HepG2 (cell line): ENCODE measurements around the gene PSRC1. TPM values are rescaled to one million over a fixed set of nuclear protein-coding genes. Genes with fewer than 3 reads are reported as not detected.

Experiments
- BCL3 ChIP-seq: sonication (generic); formaldehyde crosslinking; IDR thresholded peaks from 2 replicates; pipeline ENCODE4 v1.5.1; 2020; ENCODE audit warnings: mild to moderate bottlenecking, missing genetic modification reagents, moderate library complexity
- FOXA3 ChIP-seq: IDR thresholded peaks from 2 replicates; pipeline ENCODE4 v1.6.1; 2016; ENCODE audit warnings: missing genetic modification reagents, missing compliant biosample characterization
- GABPA ChIP-seq, 2 experiments: IDR thresholded peaks; 2 replicates each; pipeline ENCODE4 v1.6.1; 2011 to 2016; ENCODE audit warnings: low read depth in 2 of 2, low read length in 1 of 2, missing biosample characterization in 1 of 2, missing genetic modification characterization in 1 of 2
- KLF13 ChIP-seq: sonication (generic); formaldehyde crosslinking; IDR thresholded peaks from 2 replicates; pipeline ENCODE4 v1.4.0; 2020; ENCODE audit warnings: mild to moderate bottlenecking, missing genetic modification reagents
- NCOA5 ChIP-seq: sonication (generic); formaldehyde crosslinking; IDR thresholded peaks from 2 replicates; pipeline ENCODE4 v1.4.0; 2020; ENCODE audit warnings: missing genetic modification reagents
- NFE2L1 ChIP-seq: sonication (generic); formaldehyde crosslinking; IDR thresholded peaks from 2 replicates; pipeline ENCODE4 v1.4.0; 2020; ENCODE audit warnings: missing genetic modification reagents, mild to moderate bottlenecking, borderline replicate concordance
- NR2F1 ChIP-seq, 2 experiments: fragments of 450-650 bp in 1 of 2; formaldehyde crosslinking in 1 of 2; IDR thresholded peaks; 2 replicates each; pipeline versions ENCODE4 v1.5.0 to v1.6.1; 2016 to 2020; ENCODE audit warnings: mild to moderate bottlenecking in 1 of 2, missing compliant biosample characterization in 1 of 2, missing genetic modification reagents in 1 of 2, moderate library complexity in 1 of 2
- RERE ChIP-seq: IDR thresholded peaks from 2 replicates; pipeline ENCODE4 v1.6.1; 2016; ENCODE audit warnings: low read depth, missing genetic modification reagents, missing compliant biosample characterization
- ZNF138 ChIP-seq: sonication (generic); formaldehyde crosslinking; IDR thresholded peaks from 2 replicates; pipeline ENCODE4 v1.5.0; 2020; ENCODE audit warnings: mild to moderate bottlenecking, low read depth, missing genetic modification reagents
- ZNF230 ChIP-seq: sonication (generic); formaldehyde crosslinking; IDR thresholded peaks from 2 replicates; pipeline ENCODE4 v1.4.0; 2020; ENCODE audit warnings: mild to moderate bottlenecking, missing genetic modification reagents
- ZNF260 ChIP-seq: sonication (generic); formaldehyde crosslinking; IDR thresholded peaks from 2 replicates; pipeline ENCODE4 v1.4.0; 2020; ENCODE audit warnings: missing genetic modification reagents, low read depth, mild to moderate bottlenecking, borderline replicate concordance
- ZNF343 ChIP-seq: sonication (generic); formaldehyde crosslinking; IDR thresholded peaks from 2 replicates; pipeline ENCODE4 v1.4.0; 2020; ENCODE audit warnings: mild to moderate bottlenecking, missing genetic modification reagents
- ZNF530 ChIP-seq: sonication (generic); formaldehyde crosslinking; IDR thresholded peaks from 2 replicates; pipeline ENCODE4 v1.5.0; 2020; ENCODE audit warnings: low read depth, mild to moderate bottlenecking, missing genetic modification reagents
- ZNF616 ChIP-seq: sonication (generic); formaldehyde crosslinking; IDR thresholded peaks from 2 replicates; pipeline ENCODE4 v1.5.0; 2020; ENCODE audit warnings: low read depth, mild to moderate bottlenecking, missing genetic modification reagents
- ZNF747 ChIP-seq: sonication (generic); formaldehyde crosslinking; IDR thresholded peaks from 2 replicates; pipeline ENCODE4 v1.8.1; 2023; ENCODE audit warnings: missing genetic modification reagents, mild to moderate bottlenecking, borderline replicate concordance
- ZSCAN9 ChIP-seq: IDR thresholded peaks from 2 replicates; pipeline ENCODE4 v1.6.1; 2016; ENCODE audit warnings: borderline replicate concordance
- polyA plus RNA-seq, 8 experiments: library from polyadenylated mRNA; depleted of rRNA in 3 of 8; stranded (reverse) in 7 of 8; unstranded in 1 of 8; fragments of >200 nt; fragmentation: Illumina TruSeq in 4 of 8; extraction: Trizol in 4 of 8; gene quantifications; 2 replicates each; pipeline versions ENCODE4 v1.2.1 to v1.2.3, GENCODE V29; 2011 to 2016; ENCODE audit warnings: low read depth in 4 of 8, missing spikeins in 1 of 8, mixed read lengths in 1 of 8; ENCODE audit not compliant: insufficient read depth in 1 of 8
- total RNA-seq, 5 experiments: library from RNA; depleted of rRNA; stranded (reverse); fragments of >200 nt; fragmentation: Illumina TruSeq; extraction: Trizol; gene quantifications; 2 replicates each; pipeline ENCODE4 v1.2.3, GENCODE V29; 2016; ENCODE audit warnings: low read depth in 1 of 5

PSRC1 gene
- total and polyA plus RNA-seq, 2 of the 13 experiments (the other 11 are each of a cell fraction or from before 2014, with no cell fraction given): 28.6 to 30.3 TPM

GRCh38 chr1:109282952-109283747, at the start of gene PSRC1 (continued):
- peak; percentile 64 for TF ChIP-seq GABPA (IDR thresholded peaks at IDR 0.05; ENCODE audit: low read depth, low read length)
- peak; percentile 91 for TF ChIP-seq GABPA (CRISPR knock-in tag; IDR thresholded peaks at IDR 0.05; ENCODE audit: low read depth)
- TF ChIP-seq RERE (CRISPR knock-in tag): peak; percentile 23; the same call in 1 of the 2 replicates
- TF ChIP-seq BCL3 (CRISPR knock-in tag): peak; percentile 57; the same call in 1 of the 2 replicates
- no peak for TF ChIP-seq NCOA5 (CRISPR knock-in tag)
- TF ChIP-seq ZNF530 (CRISPR knock-in tag): no peak
- no peak for TF ChIP-seq ZNF138
- TF ChIP-seq ZNF616 (CRISPR knock-in tag): no peak
- TF ChIP-seq ZNF230 (CRISPR knock-in tag): peak; percentile 39; the same call in 1 of the 2 replicates
- peak; percentile 58; the same call in 1 of the 2 replicates for TF ChIP-seq ZNF343 (CRISPR knock-in tag)
- peak; percentile 49; the same call in 1 of the 2 replicates for TF ChIP-seq ZNF747 (CRISPR knock-in tag)
- no peak for TF ChIP-seq NFE2L1 (CRISPR knock-in tag)
- TF ChIP-seq KLF13: no peak
- peak; percentile 57; the same call in 1 of the 2 replicates for TF ChIP-seq ZSCAN9 (CRISPR knock-in tag)
- no peak for TF ChIP-seq ZNF260 (CRISPR knock-in tag)
- no peak for TF ChIP-seq NR2F1 (CRISPR knock-in tag; IDR thresholded peaks at IDR 0.05)
- peak; percentile 61 for TF ChIP-seq FOXA3
